Kidney capillary endothelial cell (primary cell): Measurements from ENCODE around the gene BTRC.
"Not testable (repeated sequence)": the region's sequence is repeated elsewhere in the genome, so short reads cannot be mapped to it uniquely, and the experiment has no call there.

Source experiments
- DNase-seq: peaks from one replicate; pipeline ENCODE4 v3.0.0-alpha.2; 2018; ENCODE audit warnings: low spot score

Gene BTRC

GRCh38 chr10:101585841-101586240, 231.9 kb downstream of the BTRC start:
- no peak for DNase-seq

- DNase-seq = peak; percentile 87
Measured at GRCh38 chr10:101587725-101588653, 234.0 kb downstream of the BTRC start, which contains the start of the genes DPCD and POLL. Gene DPCD (plus strand): TSS chr10:101588321. CDS start chr10:101588337, 16 bp downstream. Gene POLL (minus strand): TSS chr10:101588257. CDS start chr10:101587360, 897 bp downstream.

GRCh38 chr10:101588879-101589278, 234.9 kb downstream of the BTRC start:
- DNase-seq = no peak

- DNase-seq = not testable (repeated sequence)
Measured at GRCh38 chr10:101593331-101593730, 239.4 kb downstream of the BTRC start.

- no peak for DNase-seq
Measured at GRCh38 chr10:101595591-101596433, 241.8 kb downstream of the BTRC start.

- DNase-seq = no peak
Measured at GRCh38 chr10:101597091-101597900, 243.3 kb downstream of the BTRC start.

GRCh38 chr10:101601541-101601940, 247.6 kb downstream of the BTRC start:
- DNase-seq = no peak

GRCh38 chr10:101602761-101603398, 248.9 kb downstream of the BTRC start:
- DNase-seq = peak; percentile 71
